Globus pallidus (tissue), 1 donor: Measurements from ENCODE around the gene MEX3A.
"Not testable (repeated sequence)": the region's sequence is repeated elsewhere in the genome, so short reads cannot be mapped to it uniquely, and the experiment has no call there.

Source experiments
- DNase-seq: peaks from one replicate; pipeline ENCODE4 v3.0.0-alpha.2; 2015; ENCODE audit warnings: low spot score

MEX3A gene

DNA sequence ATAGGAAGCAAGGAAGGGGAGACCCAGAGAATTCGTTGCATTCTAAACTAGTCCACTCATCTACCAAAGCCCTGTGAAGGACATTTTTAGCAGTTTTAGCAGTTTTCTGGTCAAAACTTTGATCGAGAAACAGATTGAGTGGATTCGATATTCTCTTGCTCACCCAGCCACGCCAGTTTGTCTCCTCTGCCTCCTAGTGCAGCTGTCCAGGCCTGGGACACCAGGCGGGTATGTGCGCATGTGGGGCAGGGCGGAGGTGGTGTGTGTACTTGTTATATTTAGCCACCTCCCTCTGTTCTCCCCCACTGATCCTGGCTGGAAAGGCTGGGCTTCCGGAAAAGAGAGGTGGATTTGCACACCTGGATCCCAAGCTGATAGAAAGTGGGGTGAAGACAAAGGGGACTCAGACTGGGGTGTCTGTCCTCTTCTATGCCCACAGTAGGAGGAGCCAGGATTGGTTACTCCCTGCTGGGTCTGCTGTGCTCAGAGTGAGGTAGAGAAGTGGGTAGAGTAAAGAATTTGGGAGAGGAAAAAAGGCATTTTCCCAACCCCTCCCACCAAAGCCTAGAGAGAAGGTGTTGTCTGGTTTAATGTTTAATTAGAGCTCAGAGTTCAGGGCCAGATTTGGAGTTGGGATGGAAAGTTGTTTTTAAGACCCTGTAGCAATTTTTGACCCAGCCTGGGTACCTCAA lies 36.1 kb upstream of the MEX3A start:
- no peak for DNase-seq

DNA sequence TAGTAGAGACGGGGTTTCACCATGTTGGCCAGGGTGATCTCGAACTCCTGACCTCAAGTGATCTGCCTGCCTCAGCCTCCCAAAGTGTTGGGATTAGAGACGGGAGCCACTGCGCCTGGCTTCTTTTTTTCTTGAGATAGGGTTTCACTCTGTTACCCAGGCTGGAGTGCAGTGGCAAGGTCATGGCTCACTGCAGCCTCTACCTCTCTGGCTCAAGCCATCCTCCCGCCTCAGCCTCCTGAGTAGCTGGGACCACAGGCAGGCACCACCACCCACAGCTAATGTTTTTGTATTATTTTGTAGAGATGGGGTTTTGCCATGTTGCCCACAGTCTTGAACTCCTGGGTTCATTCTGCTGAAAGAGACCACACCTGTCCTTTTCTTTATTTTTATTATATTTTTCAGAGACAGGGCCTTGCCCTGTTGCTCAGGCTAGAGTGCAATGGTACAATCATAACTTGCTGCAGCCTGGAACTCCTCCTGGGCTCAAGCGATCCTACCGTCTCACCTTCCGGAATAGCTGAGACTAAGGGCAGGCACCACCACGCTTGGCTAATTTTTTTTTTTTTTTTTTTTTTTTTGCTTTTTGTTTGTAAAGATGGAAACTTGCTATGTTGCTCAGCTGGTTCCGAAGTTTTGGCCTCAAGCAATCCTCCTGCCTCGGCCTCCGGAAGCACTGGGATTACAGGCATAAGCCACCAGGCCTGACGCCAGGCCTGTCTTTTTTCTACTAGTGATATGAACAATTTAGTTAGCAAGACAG lies 35.3 kb upstream of the MEX3A start:
- DNase-seq = no peak

DNA sequence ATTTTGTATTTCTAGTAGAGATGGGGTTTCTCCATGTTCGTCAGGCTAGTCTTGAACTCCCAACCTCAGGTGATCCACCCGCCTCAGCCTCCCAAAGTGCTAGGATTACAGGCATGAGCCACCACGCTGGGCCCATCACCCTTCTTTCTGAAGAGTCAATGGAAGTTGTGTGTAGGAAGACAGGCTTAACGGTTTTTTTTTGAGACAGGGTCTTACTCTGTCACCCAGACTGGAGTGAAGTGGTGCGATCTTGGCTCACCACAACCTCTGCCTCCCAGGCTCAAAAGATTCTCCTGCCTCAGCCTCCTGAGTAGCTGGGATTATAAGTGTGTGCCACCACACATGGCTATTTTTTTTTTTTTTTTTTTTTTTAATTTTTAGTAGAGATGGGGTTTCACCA lies 34.5 kb upstream of the MEX3A start:
- not testable (repeated sequence) for DNase-seq

DNA sequence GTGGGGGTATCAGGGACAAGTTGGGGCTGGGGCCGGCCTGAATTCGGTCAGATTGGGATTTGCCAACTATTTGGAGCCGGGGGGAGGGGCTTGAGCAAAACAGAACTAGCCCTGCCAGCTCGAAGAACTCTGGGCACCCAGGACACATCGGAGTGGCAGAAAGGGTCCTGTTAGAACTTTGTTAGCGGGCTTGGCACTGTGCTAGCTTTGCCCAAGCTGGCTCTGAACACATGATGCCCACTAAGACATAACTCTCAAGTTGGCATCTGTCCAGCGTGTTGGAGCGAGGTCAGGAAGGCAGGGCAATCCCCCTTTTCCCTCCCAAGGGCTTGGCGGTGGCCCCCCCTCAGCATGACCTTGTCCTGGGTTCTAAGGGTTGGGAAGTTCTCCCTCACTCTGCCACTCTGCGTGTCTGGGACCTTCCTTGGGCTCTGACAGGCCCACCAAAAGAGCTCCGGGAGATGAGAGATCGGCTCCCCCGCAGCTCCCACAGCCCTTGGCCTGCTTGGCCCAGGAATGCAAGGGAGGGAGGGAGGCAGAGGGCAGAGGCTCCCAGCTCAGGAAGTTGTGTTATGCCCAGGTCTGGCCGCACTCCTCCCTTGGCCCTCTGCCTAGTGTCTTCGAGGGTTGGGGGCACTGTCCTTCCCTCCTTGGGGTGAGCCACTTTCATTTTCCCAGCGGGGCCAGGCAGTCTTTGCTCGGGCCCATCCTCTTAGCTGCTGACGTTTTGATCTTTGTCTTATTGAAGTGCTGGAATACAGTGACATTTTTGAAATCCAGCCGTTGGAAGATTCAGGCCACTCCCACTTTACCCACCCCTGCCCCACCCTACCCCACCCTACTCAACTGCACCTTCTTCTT lies 33.5 kb upstream of the MEX3A start:
- peak; percentile 73 for DNase-seq

DNA sequence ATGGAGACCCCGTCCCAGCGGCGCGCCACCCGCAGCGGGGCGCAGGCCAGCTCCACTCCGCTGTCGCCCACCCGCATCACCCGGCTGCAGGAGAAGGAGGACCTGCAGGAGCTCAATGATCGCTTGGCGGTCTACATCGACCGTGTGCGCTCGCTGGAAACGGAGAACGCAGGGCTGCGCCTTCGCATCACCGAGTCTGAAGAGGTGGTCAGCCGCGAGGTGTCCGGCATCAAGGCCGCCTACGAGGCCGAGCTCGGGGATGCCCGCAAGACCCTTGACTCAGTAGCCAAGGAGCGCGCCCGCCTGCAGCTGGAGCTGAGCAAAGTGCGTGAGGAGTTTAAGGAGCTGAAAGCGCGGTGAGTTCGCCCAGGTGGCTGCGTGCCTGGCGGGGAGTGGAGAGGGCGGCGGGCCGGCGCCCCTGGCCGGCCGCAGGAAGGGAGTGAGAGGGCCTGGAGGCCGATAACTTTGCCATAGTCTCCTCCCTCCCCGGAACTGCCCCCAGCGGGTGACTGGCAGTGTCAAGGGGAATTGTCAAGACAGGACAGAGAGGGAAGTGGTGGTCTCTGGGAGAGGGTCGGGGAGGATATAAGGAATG lies 32.8 kb upstream of the MEX3A start:
- peak; percentile 67 for DNase-seq

DNA sequence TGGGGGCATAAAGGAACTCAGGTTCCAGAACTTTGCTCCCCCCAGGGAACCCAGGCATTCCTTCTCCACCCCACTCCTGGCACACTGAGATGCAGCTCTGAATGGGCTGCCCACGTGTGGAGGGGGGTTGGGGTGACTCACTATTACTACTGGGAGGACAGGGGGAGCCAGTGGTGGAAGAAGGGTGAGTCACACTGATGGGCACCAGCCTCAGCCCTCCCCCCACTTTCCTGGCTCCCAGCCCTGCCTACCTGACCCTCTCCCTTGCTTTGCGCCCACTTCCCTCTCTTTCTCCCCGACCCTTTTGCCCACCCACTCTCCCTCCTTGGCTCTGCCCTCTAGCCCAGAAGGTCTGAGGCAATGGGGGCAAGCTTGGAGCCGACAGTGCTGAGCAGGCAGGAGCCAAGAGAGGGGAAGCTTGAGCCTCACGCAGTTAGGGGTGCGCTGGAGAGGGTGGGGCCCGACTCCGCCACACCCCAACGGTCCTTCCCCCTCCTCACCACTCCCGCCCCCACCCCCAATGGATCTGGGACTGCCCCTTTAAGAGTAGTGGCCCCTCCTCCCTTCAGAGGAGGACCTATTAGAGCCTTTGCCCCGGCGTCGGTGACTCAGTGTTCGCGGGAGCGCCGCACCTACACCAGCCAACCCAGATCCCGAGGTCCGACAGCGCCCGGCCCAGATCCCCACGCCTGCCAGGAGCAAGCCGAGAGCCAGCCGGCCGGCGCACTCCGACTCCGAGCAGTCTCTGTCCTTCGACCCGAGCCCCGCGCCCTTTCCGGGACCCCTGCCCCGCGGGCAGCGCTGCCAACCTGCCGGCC lies 32.0 kb upstream of the MEX3A start, which contains the start of gene LMNA:
Gene LMNA (plus strand): TSS at position 611 of the 818 bp plus-strand sequence. CDS start 208 bp downstream, outside the sequence.
- DNase-seq = peak; percentile 83

DNA sequence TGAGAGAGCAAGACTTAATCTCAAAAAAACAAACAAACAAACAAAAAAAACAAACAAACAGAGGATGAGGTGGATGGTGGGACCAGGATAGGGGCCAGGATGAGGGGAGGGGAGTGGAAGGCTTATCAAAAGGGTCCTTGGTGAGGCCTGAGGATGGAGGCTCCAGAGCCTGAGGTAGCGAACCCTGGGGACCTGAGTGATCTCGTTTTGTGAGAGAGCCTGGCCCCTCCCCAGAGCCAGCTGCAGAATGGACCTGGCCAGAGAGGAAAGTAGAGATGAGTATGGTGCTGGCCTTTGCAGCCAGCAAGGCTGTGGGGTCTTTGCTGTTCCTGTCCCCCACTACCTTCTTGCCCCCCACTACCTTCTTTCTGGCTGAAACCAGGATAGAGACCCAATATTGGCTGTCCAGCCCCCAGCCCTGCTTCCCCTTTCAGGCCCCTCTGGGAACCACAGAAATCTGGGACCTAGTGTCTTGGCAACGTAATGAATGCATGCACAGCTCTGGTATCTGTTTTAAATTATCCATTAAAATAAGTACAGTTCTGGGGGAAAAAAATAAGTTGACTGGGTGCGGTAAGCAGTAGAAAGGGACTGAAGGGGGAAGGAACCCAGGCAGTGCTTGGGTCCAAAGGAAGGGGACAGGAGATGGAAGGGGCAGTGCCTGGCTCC lies 31.2 kb upstream of the MEX3A start:
- no peak for DNase-seq

DNA sequence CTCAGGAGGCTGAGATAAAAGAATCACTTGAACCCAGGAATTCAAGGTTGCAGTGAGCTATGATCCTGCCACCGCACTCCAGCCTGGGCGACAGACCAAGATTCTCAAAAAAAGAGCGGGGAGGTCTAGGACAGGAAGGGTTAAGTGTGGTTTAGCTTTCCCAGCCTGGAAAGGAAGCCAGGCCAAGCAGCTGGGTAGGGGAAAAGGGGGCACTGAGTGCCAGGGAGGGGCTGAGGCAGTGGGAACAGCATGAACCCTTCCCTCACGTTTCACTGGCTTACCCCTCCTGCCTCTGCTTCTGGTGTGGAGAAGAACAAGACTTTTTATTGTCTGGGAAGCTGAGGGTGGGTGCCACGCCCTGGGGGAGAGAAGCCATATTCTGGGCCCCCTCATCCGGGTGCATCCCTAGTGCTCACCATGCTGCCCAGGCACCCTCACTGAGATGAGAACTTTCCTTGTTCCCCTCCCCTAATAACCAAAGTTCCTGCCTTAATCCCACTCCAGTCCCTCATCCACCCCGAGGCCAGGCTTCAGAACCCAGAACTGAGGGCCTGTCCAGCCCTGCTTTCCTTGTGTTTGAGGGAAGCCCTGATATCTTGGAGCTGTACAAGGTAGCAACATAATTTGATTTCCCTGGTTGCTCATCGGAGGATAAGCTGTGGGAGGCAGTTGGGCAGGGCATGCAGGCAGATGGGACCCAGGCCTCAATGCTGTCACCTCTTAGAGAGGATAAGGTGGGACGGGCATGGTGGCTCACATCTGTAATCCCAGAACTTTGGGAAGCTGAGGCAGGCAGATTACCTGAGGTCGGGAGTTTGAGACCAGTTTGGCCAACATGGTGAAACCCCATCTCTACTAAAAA lies 30.2 kb upstream of the MEX3A start:
- no peak for DNase-seq

DNA sequence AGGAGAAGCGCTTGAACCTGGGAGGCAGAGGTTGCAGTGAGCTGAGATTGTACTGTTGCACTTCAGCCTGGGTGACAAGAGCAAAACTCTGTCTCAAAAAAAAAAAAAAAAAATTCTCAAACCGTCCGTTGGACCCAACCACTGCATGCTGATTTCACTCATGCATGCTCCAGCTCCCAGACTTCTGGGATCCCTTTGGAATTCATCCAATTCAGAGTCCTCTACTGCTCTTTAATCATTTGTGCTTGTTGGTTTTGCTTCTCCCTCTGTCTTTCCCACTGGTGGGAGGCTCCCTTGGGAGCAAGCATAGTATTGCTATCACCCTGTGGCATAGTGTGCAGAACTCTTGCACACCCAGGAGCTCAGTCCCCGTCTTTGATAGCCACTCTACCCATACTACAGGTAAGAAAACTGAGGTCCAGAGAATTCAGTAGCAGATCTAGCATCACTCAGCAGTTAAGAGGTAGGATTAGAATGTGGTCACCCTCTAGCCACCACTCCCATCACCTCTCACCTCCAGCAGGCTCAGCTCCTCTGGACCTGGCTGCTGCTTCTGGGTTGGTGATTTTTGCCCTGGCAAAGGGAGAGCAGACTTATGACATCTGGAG lies 29.2 kb upstream of the MEX3A start:
- no peak for DNase-seq

DNA sequence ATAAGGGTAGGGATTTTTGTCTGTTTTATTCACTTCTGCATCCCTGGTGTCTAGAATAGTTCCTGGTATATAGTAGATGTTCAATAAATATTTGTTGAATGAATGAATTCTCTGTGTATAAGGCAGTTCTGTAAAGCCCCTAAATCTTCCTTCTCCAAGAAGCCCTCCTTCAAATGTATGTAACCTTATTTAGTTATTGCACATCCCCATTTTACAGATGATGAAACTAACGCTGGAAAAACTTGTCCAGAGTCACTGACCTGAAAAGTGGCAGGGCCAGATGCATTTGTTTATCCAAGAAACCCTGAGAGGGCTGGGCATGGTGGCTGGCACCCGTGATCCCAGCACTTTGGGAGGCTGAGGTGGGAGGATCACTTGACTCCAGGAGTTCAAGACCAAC lies 28.0 kb upstream of the MEX3A start:
- DNase-seq = no peak

DNA sequence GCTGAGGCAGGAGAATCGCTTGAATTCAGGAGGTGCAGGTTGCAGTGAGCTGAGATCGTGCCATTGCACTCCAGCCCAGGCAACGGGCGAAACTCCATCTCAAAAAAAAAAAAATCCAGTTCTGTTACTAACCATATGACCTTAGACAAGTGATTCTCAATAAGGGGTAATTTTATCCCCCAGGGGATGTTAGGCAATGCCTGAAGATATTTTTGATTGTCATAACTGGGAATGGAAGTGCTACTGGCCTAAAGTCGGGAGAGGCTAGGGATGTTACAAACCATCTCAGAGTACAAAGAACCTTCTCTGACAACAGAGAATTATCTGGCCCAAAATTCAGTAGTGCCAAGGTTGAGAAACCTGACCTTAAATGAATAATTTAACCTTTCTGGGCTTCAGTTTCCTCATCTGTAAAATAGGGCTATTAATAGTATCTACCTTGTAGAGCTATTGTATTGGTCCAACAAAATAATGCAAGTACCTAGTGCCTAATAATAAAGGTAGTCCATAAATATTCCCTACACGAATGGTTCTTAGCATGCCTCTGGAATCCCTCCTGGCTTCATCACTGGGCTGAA lies 26.5 kb upstream of the MEX3A start:
- DNase-seq = no peak

DNA sequence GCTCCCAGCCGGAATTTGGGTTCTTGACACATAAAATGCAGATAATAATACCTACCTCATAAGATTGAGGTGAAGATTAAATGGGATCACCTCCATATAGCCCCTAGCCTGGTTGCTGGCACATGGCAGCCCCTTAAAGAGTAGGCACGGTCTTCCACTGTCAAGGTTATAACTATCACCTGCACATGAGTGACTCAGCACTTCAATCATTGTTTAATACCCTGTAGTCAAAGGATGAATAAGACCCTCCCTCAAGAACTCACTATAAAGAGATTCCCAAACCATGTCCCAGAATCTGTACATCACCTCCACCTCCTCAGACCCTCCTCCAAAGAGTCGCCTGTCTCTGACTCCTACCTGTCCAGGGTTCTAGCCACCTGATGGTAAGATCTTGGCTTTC lies 25.8 kb upstream of the MEX3A start:
- no peak for DNase-seq

DNA sequence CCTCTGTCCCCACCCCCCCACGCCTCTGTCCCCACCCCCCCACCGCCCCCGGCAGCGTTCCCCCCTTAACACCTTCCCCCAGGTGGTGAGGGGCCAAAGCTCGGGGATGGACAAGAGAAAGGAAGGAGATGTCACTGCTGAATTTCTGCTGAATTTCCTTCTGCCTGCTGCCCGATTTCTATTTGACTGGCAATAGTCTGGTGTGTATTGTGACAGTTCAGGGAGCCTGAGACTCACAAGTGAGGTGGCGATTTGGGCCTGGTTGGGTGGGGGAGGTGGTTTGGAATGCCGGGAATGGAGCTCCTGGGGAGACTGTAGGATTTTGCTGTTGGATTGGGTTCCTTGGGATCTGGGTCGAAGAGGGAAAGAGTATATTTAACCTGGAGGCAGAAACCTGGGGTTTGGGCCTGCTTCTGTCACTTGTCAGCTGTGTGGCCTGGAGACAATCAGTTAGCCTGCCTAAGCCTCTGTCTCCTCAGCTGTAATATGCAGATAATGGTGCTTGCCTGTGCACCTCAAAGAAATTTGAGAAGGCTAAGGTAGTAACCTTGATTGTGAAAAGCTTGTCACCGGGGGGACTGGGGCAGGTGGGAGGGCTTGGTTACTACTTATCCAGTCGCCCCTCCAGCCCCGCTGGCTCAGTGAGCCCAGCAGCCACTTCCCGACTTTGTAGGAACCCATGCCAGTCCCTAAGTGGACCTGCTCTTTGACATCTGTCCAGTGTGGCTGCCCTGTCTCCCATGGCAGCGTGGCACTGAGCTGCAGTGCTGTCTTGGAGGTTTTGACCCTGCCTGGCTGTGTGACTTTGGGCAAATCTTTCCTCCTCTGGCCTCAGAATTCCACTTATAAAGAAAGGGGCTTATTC lies 24.6 kb upstream of the MEX3A start:
- no peak for DNase-seq

DNA sequence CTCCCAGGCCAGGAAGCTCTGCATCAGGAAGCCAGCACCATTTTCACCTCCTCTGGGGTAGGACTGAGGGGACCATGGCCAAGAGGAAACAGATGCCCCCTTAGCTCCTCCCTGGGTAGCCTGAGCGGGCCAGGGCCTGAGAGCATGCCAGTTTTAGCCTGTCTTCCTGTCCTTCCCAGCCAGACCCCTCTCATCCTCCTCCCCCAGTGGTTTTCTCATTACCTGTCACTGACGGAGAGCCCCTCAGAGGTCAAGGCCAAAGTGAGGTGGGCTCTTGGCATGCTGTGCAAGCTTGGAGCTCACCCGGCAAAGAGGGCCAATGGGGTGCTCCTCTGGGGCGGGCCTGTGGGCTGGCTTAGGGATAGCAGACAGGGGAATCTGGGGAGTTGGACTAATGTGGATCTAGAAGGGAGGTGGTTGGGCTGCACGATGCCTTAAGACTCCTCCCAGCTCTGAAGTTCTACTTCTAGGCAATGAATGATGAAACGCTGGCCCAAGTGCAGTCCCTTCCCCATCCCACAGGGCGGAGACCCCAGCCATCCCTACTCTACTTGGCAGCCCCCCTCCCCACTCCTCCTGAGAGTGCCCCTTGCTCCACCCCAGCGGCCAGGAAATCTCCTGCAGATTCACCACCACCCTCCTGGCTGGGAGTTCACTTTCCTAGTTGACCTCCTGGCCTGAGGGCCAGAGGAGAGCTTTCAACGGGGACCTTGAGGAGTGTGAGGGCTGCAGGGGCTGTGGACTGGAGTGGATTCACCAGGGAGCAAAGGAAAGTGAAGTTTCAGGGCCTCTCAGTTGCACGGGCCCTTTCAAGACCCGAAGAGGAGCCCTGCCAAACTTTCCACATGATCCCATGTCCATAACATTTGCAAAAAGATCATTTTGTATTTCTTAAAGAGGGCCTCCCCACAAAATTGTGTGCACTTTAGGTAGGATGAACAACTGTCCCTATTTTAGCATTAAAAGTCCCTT lies 22.9 kb upstream of the MEX3A start:
- no peak for DNase-seq

DNA sequence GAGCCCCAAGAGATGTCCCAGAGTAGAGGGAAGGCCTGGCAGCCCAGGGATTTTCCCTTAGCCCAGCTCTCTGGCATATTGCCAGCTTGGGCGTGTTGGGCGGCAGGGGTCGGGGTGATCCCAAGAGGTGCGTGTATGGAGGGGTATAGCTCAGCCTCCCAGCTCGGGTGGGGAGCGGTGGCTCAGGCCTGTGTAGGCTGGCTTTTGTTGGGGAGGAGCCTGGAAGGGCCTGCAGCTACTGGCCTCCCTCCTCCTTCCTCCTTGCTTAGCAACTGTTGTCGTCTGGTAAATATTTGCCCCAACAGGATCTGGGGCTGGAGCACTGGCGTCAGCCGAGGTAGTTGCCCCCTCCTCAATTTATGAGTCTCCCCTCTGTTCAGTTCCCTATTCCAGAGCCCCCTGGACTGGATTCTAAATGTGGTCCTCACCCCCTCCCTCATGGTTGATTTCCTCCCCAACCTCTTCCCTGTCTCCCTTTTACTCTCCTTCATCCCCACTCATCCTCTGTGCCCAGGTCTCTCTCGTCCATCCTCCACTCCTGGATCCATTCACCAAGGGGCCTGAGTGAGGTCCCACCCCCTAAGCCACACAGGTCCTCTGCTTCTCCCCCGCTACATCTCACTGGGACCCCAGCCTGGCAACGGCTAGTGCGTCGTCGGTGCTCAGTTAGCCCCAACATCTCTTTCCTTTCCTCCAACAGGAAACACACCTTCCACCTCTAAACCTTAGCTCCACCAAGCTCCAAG lies 22.0 kb upstream of the MEX3A start:
- DNase-seq = no peak

DNA sequence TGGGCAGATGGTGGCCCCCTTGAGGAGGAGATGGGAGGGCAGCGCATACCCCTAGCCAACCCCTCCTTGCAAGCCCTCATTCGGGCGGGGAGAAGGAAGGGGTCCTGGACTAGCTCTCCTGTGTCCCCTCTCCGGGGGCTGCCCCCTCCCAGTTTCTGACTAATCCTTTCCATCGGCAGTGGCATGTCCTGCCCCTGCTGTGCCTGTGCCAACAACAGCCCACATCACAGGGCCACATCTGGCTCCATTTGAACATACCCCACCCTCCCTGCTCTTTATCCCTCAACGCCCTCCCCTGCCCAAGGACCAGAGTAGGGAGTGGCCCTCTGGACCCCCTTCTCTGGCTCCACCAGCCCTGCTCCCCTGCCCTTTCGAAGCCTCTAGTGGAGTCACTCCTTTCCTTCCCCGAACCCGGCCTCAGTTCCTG lies 21.3 kb upstream of the MEX3A start:
- DNase-seq = no peak
